ENCODE results near the gene PRPF38B. TPM values are rescaled to one million over a fixed set of nuclear protein-coding genes. Genes with fewer than 3 reads are reported as not detected.

The PRPF38B gene
- polyA plus RNA-seq, 2 of the 4 experiments (the other 2 are of a cell fraction) = 38.8 to 41.6 TPM

- peaks cover 19% of the 10 kb centered on the region for H3K4me1 ChIP-seq
- no peak for FAIRE-seq
- ATAC-seq = no peak
- DNase-seq (ENCODE audit: low read depth in 1 of 2, low spot score in 1 of 2) = no peak
- 59% methylated on average over 5 of the region's 5 CpGs for WGBS (ENCODE audit: missing lambda C conversion rate)
- POLR2A ChIA-PET = interaction anchor here (1.9 kb wide), 1 partner anchor 24 kb away, joined by 6 read pairs; the partner anchor contains the start of gene PRPF38B
- H3K4me2 ChIP-seq = no peak overlapping the region
- no peak overlapping the region for H3K27ac ChIP-seq
- no peaks in the 10 kb centered on the region for H3K9me3 ChIP-seq
- H3K4me3 ChIP-seq = no peak overlapping the region
- TF ChIP-seq CHD2 (IDR thresholded peaks at IDR 0.05; ENCODE audit: low read length, partially characterized antibody) (no peak), JUN (IDR thresholded peaks at IDR 0.05) (no peak), ZFP36 (IDR thresholded peaks at IDR 0.05; ENCODE audit: borderline replicate concordance, partially characterized antibody) (no peak), ZC3H11A (IDR thresholded peaks at IDR 0.05) (no peak), FOSB (CRISPR knock-in tag; IDR thresholded peaks at IDR 0.05) (no peak), ESRRA (IDR thresholded peaks at IDR 0.05; ENCODE audit: borderline replicate concordance, low read length) (no peak), RCOR1 (IDR thresholded peaks at IDR 0.05; ENCODE audit: low read depth, low read length) (no peak), EHF (CRISPR knock-in tag; IDR thresholded peaks at IDR 0.05) (no peak), POLR2A (IDR thresholded peaks at IDR 0.05; ENCODE audit: low read length) (no peak), RFX5 (IDR thresholded peaks at IDR 0.05) (no peak), ZSCAN20 (CRISPR knock-in tag; IDR thresholded peaks at IDR 0.05) (no peak), HEYL (CRISPR knock-in tag; IDR thresholded peaks at IDR 0.05) (no peak), KDM1A (IDR thresholded peaks at IDR 0.05; ENCODE audit: low read depth) (no peak), SREBF2 (IDR thresholded peaks at IDR 0.05) (no peak)
- TF ChIP-seq, protein P1, sequence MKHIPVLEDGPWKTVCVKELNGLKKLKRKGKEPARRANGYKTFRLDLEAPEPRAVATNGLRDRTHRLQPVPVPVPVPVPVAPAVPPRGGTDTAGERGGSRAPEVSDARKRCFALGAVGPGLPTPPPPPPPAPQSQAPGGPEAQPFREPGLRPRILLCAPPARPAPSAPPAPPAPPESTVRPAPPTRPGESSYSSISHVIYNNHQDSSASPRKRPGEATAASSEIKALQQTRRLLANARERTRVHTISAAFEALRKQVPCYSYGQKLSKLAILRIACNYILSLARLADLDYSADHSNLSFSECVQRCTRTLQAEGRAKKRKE (CRISPR knock-in tag; IDR thresholded peaks at IDR 0.05; ENCODE audit: low read depth) = no peak
- TF ChIP-seq, protein P2, sequence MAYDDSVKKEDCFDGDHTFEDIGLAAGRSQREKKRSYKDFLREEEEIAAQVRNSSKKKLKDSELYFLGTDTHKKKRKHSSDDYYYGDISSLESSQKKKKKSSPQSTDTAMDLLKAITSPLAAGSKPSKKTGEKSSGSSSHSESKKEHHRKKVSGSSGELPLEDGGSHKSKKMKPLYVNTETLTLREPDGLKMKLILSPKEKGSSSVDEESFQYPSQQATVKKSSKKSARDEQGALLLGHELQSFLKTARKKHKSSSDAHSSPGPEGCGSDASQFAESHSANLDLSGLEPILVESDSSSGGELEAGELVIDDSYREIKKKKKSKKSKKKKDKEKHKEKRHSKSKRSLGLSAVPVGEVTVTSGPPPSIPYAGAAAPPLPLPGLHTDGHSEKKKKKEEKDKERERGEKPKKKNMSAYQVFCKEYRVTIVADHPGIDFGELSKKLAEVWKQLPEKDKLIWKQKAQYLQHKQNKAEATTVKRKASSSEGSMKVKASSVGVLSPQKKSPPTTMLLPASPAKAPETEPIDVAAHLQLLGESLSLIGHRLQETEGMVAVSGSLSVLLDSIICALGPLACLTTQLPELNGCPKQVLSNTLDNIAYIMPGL (CRISPR knock-in tag; IDR thresholded peaks at IDR 0.05; ENCODE audit: borderline replicate concordance) = no peak
- CTCF ChIA-PET = no interaction called here
Measured at GRCh38 chr1:108715932-108716331, 23.8 kb downstream of the PRPF38B start.

DNA sequence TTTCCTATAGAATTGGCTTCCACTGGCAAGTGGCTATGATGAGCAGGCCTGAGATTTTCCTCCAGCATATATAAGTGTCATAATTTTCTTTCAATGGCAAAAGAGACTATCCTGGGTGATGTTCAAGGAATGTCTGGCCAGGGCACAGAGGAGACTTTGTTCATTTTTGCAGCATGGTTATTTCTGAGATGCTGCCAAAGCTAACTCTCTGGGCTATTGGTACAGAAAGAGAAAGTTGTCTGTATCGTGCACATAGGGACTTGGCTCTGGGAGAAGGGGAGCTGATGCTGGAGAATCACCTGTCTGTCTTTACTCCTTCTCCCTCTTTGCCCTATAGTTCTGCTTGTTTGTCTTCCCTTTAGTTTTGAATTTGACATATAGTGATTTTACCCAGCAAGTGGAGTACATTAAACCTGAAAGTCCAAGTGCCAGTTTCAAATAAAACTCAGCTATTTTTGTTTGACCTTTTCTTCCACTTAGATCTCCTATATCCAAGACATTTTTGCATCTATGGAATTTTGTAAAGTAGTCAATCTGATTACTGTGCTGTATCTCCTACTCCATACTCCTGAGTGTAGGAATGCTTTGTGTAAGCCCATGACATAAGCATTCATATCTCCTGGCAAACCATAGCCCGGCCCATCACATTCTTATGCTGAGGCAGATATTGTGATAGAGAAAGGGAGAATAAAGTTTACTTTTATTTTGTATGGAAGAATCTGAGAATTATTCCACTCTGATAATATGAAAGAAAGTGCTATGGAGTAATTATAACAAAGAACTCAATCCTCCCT is 24.5 kb downstream of the PRPF38B start:
- H3K4me2 ChIP-seq = no peak overlapping the region
- DNase-seq (ENCODE audit: low read depth in 1 of 2, low spot score in 1 of 2) (no peak), ATAC-seq (no peak), FAIRE-seq (no peak)
- ChIA-PET POLR2A (interaction anchor here (1.9 kb wide), 1 partner anchor 24 kb away, joined by 6 read pairs; the partner anchor contains the start of gene PRPF38B), CTCF (interaction anchor here (1.1 kb wide), 1 partner anchor 29 kb away, joined by 3 read pairs; no protein-coding TSS in a partner anchor)
- H3K9me3 ChIP-seq = no peaks in the 10 kb centered on the region
- no peak overlapping the region for H3K27ac ChIP-seq
- H3K4me3 ChIP-seq = no peak overlapping the region
- WGBS (ENCODE audit: missing lambda C conversion rate) = 88% methylated on average over 2 of the region's 2 CpGs
- TF ChIP-seq, protein P2 (CRISPR knock-in tag; IDR thresholded peaks at IDR 0.05; ENCODE audit: borderline replicate concordance) = no peak
- TF ChIP-seq USF2 (IDR thresholded peaks at IDR 0.05) (no peak), MAZ (IDR thresholded peaks at IDR 0.05; ENCODE audit: borderline replicate concordance, low read depth, low read length) (no peak), NR3C1 (IDR thresholded peaks at IDR 0.05) (no peak), HOXA7 (CRISPR knock-in tag; IDR thresholded peaks at IDR 0.05) (no peak), KDM5A (IDR thresholded peaks at IDR 0.05) (no peak), POLR2AphosphoS2 (conservative IDR thresholded peaks at IDR 0.05; ENCODE audit: low read length) (no peak), ZFP36 (IDR thresholded peaks at IDR 0.05; ENCODE audit: borderline replicate concordance, partially characterized antibody) (no peak), HDAC2 (IDR thresholded peaks at IDR 0.05) (no peak), ESRRA (IDR thresholded peaks at IDR 0.05; ENCODE audit: borderline replicate concordance, low read length) (no peak), CEBPB (IDR thresholded peaks at IDR 0.05) (no peak)
- H3K4me1 ChIP-seq = peaks cover 19% of the 10 kb centered on the region

Measured in A549 (cell line).